HG03108 (cell line): Measurements from ENCODE around the gene PTPRA.

Experiments used
- ATAC-seq: cut with Tn5 transposase; IDR thresholded peaks from one replicate; pipeline ENCODE4 v1.9.1; 2021; ENCODE audit warnings: moderate library complexity; ENCODE audit not compliant: unreplicated experiment

PTPRA gene

GRCh38 chr20:2847802-2848201, 25.5 kb upstream of the PTPRA start:
- ATAC-seq = no peak

GRCh38 chr20:2849529-2849928, 23.8 kb upstream of the PTPRA start:
- no peak for ATAC-seq

GRCh38 chr20:2851086-2851485, 22.2 kb upstream of the PTPRA start:
- no peak for ATAC-seq

DNA sequence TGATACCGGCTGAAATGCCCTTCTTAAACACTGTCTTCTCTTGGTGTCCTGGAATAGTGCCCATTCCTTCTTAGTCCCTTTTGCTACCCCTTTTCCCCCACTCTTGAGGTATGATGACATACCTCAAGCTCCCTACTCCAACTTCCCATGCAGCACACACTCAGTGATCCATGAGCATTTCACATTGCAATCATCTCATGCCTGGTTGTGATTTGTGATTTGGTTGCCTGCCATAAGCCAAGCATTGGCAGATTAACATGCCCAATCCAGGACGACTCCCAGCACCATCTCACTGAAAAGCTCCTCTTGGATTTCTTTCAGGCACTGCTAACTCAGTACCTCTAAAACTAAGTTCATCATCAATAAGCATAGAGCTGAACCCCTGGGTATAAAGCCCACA, 14.7 kb upstream of the PTPRA start:
- no peak for ATAC-seq

DNA sequence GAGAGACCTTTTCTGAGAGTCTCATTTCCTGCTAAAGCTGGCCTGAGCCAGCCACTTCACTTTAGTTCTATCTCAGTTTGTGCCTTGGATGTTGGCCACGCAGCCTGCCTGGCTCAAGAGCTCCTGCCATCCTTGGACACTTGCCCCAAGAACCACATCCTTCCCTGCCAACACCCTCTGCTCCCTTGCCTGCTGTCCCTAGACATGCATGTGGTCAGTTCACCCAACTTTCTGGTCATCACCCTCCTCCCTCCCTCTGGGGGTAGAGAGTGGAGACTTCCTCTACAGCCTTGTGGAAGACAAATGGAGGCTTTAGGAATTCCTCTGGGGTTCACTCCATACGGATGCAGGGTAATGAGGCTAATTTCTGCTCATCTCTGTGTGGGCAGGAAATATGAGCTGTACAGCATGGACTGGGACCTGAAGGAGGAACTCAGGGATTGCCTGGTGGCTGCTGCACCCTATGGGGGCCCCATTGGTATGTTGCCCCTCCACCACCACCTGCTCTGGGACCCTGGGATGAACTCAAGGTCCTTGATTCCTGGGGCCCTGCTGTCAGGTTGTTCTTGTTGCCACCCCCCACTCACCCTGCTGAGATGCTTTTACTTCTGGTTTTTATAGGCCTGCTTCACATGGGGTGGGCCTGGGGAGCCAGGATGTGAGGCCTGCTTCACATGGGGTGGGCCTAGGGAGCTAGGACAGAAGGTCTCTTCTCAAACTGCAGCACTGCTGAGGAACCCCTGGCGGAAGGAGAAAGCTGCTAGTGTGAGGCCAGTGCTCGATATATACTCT, 13.8 kb upstream of the PTPRA start:
- no peak for ATAC-seq

- no peak for ATAC-seq
Measured at GRCh38 chr20:2864626-2865025, 8.7 kb upstream of the PTPRA start.

- ATAC-seq = no peak
Measured at GRCh38 chr20:2865101-2865500, 8.2 kb upstream of the PTPRA start.

DNA sequence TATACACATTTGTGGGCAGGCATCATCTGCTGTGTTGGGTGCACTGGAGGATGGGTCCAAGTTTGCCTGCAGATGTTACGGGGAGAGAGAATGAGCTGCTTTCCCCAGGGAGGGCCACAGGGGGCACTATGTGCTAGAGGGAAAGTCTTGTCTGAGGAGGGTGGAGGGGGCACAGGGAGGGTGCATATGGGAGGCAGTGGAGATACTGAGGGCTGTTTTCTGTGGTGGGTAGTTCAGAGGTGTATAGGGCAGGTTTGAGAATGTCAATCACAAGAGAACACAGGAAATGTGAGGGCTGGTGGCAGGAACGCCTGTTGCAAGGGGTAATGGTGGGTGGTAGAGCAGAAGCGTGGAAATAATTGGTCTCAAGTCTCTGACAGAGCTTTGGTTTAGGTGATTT, 7.7 kb upstream of the PTPRA start:
- no peak for ATAC-seq

GRCh38 chr20:2866236-2866635, 7.0 kb upstream of the PTPRA start:
- no peak for ATAC-seq

- no peak for ATAC-seq
Measured at GRCh38 chr20:2867081-2867864, 6.0 kb upstream of the PTPRA start.

DNA sequence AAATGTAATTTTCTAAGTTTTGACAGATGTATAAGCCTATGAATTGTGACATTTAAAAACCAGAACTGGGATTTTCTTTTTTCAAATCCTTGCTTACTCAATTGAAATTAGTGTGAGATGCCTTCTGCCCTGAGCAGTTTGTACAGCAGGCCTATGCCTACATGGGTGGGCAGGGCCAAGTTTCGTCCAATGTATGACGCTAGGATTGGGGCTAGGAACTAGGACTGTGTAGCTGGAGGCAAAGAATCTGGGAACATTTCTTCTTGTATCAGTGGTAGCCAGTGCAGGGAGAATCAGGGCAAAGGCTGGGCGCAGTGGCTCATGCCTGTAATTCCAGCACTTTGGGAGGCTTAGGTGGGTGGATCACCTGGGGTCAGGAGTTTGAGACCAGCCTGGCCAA, 3.9 kb upstream of the PTPRA start:
- ATAC-seq = no peak

DNA sequence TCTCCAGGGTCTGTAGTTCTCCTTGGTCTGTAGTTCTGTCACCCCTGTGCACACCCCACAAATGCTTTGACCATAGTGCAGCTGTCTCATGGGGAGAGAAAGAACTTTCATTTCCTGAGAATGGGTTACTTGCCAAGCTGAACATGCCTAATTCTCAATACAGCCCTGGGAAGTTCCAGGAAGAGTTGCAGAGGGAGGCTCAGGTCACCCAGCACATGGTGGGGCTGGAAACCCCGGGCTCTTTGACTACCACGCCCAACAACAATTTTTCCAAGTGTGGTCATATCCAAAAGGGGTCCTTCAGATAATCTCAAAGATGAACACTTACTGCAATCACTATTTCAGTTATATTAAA, 2.2 kb upstream of the PTPRA start:
- ATAC-seq = no peak

- no peak for ATAC-seq
Measured at GRCh38 chr20:2871661-2872458, 1.4 kb upstream of the PTPRA start.

DNA sequence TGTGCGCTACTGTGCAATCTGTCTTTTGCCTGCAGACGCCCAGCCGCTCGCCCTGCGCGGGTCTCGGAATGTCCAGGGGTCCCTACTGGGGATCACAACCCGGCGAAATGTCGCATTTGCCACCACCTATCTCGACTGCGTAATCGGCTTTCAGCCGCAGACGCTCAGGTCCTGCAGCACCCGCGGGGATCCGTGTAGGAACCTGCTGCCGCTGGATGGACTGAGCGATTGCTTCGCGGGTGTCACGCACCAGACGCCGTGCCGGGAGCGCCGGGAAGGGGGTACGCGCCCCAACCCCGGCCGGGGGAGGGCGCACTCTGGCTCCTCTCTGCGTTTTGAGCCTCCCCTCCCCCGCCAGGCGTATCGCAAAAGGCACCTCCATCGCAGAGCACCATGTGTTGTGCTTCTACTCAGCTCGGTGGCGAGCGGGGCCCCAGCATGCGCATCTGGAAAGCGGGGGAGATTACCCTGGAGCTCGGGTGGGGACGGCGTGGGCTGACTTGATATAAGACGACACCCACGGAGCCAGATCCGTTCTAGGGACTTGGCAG, 747 bp upstream of the PTPRA start:
- no peak for ATAC-seq

DNA sequence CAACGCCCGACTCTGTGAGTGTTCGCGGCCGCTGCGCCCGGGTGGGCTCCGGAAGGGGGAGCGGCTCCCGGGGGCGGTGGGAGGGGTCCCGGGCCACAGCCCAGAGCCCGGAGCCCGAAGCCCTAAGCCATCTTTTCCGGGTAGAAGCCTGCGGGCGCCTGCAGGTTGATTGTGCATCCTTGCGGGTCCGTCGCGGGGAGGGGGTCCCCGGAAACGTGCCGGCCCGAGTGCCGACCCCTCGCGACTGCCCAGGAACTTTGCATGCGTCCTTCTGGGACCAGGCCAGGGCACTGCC, 413 bp downstream of the PTPRA start:
- ATAC-seq = peak; percentile 33

DNA sequence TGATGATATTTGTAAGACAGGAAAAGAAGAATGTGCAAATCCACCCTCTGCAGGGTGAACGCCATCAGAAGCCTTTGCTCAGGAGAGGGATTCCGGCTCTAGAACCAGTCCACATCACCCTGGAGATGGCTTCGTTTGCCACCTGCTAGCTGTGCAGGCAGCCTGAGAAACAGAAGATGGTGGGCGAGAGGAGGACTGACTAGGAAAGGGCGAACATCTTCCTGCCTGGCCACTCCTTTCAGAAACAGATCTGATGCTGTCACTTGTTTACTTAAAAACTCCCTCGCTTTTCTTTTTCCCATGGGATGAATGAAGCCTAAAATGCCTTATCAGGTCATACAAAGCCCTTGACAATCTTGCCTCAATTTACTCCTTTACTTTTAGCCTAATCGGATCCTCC, 1.2 kb downstream of the PTPRA start:
- no peak for ATAC-seq

GRCh38 chr20:2875690-2876203, 2.5 kb downstream of the PTPRA start:
- no peak for ATAC-seq

GRCh38 chr20:2878515-2878914, 5.2 kb downstream of the PTPRA start:
- no peak for ATAC-seq

DNA sequence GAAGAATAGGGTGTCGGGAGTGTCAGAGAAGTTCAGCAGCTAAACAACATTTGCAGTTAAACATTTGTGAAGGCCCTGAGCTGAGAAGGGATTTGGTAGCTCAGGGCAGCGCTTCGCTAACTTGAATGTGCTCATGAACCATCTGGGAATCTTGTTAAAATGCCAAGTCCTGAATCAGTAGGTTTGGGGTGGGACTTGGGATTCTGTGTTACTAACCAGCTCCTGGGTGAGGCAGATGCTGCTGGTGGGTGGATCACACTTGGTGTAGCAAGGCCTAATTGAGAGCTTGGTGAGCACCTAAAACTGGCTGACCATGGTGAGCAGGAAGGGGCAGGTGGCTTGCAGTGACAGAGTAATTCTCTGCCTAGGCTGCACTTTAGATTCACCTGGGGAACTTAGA, 5.9 kb downstream of the PTPRA start:
- ATAC-seq = no peak

DNA sequence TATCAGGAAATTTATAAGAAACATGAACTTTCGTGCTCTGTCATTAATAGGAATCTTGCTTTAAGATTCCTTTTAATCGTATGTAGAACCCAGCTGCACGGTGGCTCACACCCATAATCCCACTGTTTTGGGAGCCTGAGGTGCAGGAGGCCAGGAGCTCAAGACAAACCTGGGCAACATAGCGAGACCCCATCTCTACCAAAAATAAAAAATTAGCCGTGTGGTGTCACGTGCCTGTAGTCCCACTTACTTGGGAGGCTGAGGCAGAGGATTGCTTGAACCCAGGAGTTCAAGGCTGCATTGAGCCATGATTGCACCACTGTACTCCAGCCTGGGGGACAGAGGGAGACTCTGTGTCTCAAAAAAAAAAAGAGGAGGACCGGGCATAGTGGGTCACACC, 7.4 kb downstream of the PTPRA start:
- ATAC-seq = no peak
